K562 (cell line): ENCODE results near the gene SF3B1. TPM values are rescaled to one million over a fixed set of nuclear protein-coding genes. Genes with fewer than 3 reads are reported as not detected.

Experiments used
- ATF3 ChIP-seq, 2 experiments: fragments of 450-650 bp in 1 of 2; sonication (generic) in 1 of 2; formaldehyde crosslinking in 1 of 2; IDR thresholded peaks in 1 of 2; conservative IDR thresholded peaks in 1 of 2; 2 replicates each; pipeline versions ENCODE4 v1.6.1 to v1.8.1; 2016 to 2023; ENCODE audit warnings: mild to moderate bottlenecking in 2 of 2, moderate library complexity in 2 of 2, inconsistent platforms in 1 of 2, missing genetic modification reagents in 1 of 2
- BRF2 ChIP-seq: IDR thresholded peaks from 3 replicates; pipeline ENCODE4 v1.6.1; 2011; ENCODE audit warnings: borderline replicate concordance, mild to moderate bottlenecking; ENCODE audit not compliant: insufficient read length, insufficient read depth
- JUND ChIP-seq, 2 experiments: IDR thresholded peaks; 2 replicates in 1 of 2; 3 replicates in 1 of 2; pipeline ENCODE4 v1.6.1; 2011; ENCODE audit warnings: borderline replicate concordance in 2 of 2, low read depth in 2 of 2, low read length in 2 of 2, improper control_type of control experiment in 1 of 2, missing biosample characterization in 1 of 2, missing genetic modification characterization in 1 of 2, missing genetic modification reagents in 1 of 2
- KDM2B ChIP-seq: fragments of 250-450 bp; sonication (Bioruptor Pico); IDR thresholded peaks from 2 replicates; pipeline ENCODE4 v1.8.0; 2021; ENCODE audit warnings: mild to moderate bottlenecking, moderate library complexity
- NUFIP1 ChIP-seq: fragments of 450-650 bp; IDR thresholded peaks from 2 replicates; pipeline ENCODE4 v1.6.1; 2018; ENCODE audit not compliant: partially characterized antibody
- PTTG1 ChIP-seq: fragments of 450-650 bp; IDR thresholded peaks from 2 replicates; pipeline ENCODE4 v1.6.1; 2016; ENCODE audit warnings: low read depth, mild to moderate bottlenecking, missing genetic modification characterization, missing compliant biosample characterization
- RNF219 ChIP-seq: fragments of 250-450 bp; sonication (Bioruptor Pico); IDR thresholded peaks from 2 replicates; pipeline ENCODE4 v1.5.0; 2022; ENCODE audit warnings: mild to moderate bottlenecking
- RREB1 ChIP-seq: fragments of 250-450 bp; sonication (Bioruptor Pico); IDR thresholded peaks from 2 replicates; pipeline ENCODE4 v1.4.0; 2020
- SMAD3 ChIP-seq: fragments of 450-650 bp; formaldehyde crosslinking; conservative IDR thresholded peaks from 2 replicates; pipeline ENCODE4 v1.4.0; 2020; ENCODE audit warnings: mild to moderate bottlenecking
- ZNF121 ChIP-seq: sonication (generic); formaldehyde crosslinking; conservative IDR thresholded peaks from 2 replicates; pipeline ENCODE4 v1.8.0; 2022; ENCODE audit warnings: missing genetic modification reagents
- ZNF282 ChIP-seq: sonication (generic); formaldehyde crosslinking; IDR thresholded peaks from 2 replicates; pipeline ENCODE4 v1.8.1; 2023; ENCODE audit warnings: missing genetic modification reagents
- ZNF395 ChIP-seq: fragments of 200-800 bp; sonication (Bioruptor generic); IDR thresholded peaks from 2 replicates; pipeline ENCODE4 v1.6.1; 2017; ENCODE audit warnings: missing genetic modification characterization, missing compliant biosample characterization
- ZSCAN32 ChIP-seq: fragments of 450-650 bp; formaldehyde crosslinking; IDR thresholded peaks from 2 replicates; pipeline ENCODE4 v1.4.0; 2020; ENCODE audit warnings: mild to moderate bottlenecking, moderate library complexity
- polyA plus RNA-seq, 8 experiments: library from polyadenylated mRNA; depleted of rRNA in 4 of 8; stranded (reverse) in 5 of 8; unstranded in 3 of 8; fragments of >200 nt; fragmentation: Nextera tagmentation in 2 of 8; fragmentation: Illumina TruSeq in 1 of 8; extraction: Ambion mirVana in 2 of 8; extraction: Trizol in 1 of 8; gene quantifications; 2 replicates each; pipeline versions ENCODE4 v1.2.1 to v1.2.3, GENCODE V29; 2011 to 2014; ENCODE audit warnings: inconsistent platforms in 1 of 8, missing spikeins in 1 of 8
- total RNA-seq, 7 experiments: library from RNA; depleted of rRNA in 6 of 7; stranded (reverse); fragments of >200 nt in 6 of 7; fragmentation: Illumina TruSeq in 2 of 7; extraction: Trizol in 2 of 7; gene quantifications; 2 replicates each; pipeline versions ENCODE4 v1.2.1 to v1.2.3, GENCODE V29; 2011 to 2021; ENCODE audit warnings: low replicate concordance in 1 of 7

SF3B1 gene
- total and polyA plus RNA-seq, 9 of the 15 experiments (the other 6 are each of a cell fraction or from before 2014, with no cell fraction given): 96.2 to 377 (median 177) TPM

- TF ChIP-seq JUND (IDR thresholded peaks at IDR 0.05; ENCODE audit: borderline replicate concordance, low read depth, low read length) (peak; percentile 37; the same call in 1 of the 2 replicates), JUND (tag; IDR thresholded peaks at IDR 0.05; ENCODE audit: borderline replicate concordance, low read depth, low read length) (peak; percentile 18; the same call in 1 of the 3 replicates), ATF3 (IDR thresholded peaks at IDR 0.05) (peak; percentile 15; the same call in 1 of the 2 replicates), ATF3 (CRISPR knock-in tag; conservative IDR thresholded peaks at IDR 0.05) (no peak), PTTG1 (no peak), ZNF395 (CRISPR knock-in tag) (peak; percentile 83), RREB1 (CRISPR knock-in tag) (no peak), BRF2 (no peak), ZNF121 (CRISPR knock-in tag) (no peak), SMAD3 (CRISPR knock-in tag) (no peak), KDM2B (no peak), RNF219 (CRISPR knock-in tag) (no peak), ZNF282 (CRISPR knock-in tag) (no peak), NUFIP1 (no peak), ZSCAN32 (CRISPR knock-in tag) (no peak)
Observed at GRCh38 chr2:197434541-197435513, at the start of gene SF3B1 (continued).
